Measurements from ENCODE around the gene MAGOH.
"Not testable (repeated sequence)": the region's sequence is repeated elsewhere in the genome, so short reads cannot be mapped to it uniquely, and the experiment has no call there.

Gene MAGOH

DNA sequence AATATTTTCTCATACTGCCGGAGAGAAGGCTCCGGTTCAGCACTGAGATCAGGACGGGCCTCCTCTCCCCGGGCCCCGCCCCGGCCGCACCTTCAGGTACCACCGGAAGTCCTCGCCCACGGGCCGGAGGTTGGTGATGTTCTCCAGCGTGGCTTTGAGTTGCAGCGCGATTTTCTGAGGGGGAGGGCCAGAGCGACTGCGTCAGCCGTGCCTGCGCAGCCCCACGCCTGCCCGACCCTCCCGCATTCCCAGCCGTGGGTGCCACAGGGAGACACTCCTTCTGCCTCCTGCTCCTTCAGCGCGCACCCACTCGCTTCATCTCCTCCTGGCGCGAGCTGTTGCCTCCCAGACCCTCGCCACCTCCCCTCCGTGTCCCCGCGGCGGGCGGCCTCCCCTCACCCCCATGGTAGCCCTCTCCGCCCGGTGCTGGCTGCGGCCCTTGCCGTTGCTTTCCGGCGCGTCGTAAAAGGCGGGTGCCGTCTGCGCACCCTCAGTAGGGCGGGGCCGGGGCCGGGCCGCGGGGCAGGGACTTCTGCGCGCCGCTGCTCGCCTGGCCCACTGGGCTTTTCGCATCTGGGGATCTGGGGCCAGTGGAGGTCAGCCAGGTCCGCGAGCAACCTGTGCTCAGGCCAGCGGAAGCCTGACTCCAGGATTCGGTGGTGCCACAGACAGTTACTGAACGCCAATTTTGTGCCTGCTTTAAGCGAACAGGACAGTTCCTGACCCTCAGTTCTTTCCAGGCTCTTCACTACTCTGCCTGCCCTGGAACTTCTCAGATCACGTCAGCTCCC, 18.0 kb downstream of the MAGOH start, which contains the start of gene CZIB:
Gene CZIB, minus strand, starts transcription at position 464 of the 791 bp plus-strand sequence. Its CDS starts 59 bp downstream, at position 405.
- DNase-seq (ENCODE audit: low read depth) = peak; percentile 80

DNA sequence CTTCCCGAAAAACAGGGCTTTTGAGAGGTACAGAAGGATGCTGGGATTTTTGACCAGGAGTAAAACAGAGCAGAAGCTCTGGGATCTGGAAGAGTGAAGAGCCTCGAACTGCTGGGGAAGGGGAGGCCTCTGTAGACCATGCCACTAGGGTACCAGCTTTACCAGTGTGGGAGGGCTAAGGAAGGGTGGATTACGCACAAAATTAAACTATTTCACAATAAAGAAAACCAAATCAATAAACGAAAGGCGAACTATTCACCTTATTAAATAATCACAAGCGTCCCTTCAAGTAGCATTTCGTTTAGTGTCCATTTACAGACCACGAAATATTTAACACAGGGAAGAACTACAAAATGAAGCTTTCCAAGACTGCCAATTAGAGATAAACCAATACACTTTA, 18.6 kb downstream of the MAGOH start:
- no peak for DNase-seq (ENCODE audit: low read depth)

DNA sequence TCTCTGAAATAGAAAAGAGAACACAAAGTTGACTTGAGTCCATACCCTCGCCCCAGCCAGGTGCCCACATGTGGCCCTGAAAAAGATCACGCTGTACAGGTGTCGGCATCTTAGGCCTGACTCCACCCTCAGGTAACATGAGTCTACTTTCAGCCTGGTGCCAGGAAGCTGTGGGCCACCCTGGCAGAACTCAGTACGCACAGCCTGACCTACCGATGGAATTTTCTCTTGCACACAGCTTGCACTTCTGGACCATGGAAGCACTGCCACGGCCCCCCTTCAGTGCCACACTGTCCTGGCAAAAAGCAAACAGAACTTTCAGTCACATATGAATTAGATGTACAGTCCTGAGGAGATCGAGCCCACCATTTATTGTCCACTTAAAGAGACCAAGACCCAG, 20.1 kb downstream of the MAGOH start:
- no peak for DNase-seq (ENCODE audit: low read depth)

- DNase-seq (ENCODE audit: low read depth) = no peak
Observed at GRCh38 chr1:53214376-53214940, 23.9 kb downstream of the MAGOH start.

GRCh38 chr1:53210954-53211353, 27.4 kb downstream of the MAGOH start:
- no peak for DNase-seq (ENCODE audit: low read depth)

DNA sequence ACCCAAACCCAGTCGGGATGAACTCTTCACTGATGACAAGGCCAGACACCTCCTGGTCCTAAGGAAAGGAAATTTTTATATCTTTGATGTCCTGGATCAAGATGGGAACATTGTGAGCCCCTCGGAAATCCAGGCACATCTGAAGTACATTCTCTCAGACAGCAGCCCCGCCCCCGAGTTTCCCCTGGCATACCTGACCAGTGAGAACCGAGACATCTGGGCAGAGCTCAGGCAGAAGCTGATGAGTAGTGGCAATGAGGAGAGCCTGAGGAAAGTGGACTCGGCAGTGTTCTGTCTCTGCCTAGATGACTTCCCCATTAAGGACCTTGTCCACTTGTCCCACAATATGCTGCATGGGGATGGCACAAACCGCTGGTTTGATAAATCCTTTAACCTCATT, 28.0 kb downstream of the MAGOH start:
- DNase-seq (ENCODE audit: low read depth) = no peak

DNA sequence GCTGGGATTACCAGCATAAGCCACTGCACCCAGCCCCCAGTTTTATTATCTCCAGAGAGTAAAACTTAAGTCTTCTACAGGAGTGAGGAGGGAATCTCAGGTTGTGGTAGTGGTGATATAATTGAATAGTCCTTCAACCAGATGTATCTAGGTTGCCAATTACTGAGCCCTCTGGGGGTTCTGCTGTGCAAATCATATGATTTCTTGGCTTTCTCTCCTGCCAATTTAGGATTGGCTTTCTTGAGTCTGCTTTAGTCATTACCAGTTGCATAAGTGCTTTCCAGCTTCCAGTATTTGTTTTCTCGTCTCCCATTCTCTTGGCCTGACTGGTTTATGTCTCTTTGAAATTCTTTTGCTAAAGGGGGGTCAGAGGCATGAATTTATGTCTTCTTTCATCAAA, 30.6 kb downstream of the MAGOH start:
- no peak for DNase-seq (ENCODE audit: low read depth)

GRCh38 chr1:53206735-53207379, 31.5 kb downstream of the MAGOH start:
- no peak for DNase-seq (ENCODE audit: low read depth)

DNA sequence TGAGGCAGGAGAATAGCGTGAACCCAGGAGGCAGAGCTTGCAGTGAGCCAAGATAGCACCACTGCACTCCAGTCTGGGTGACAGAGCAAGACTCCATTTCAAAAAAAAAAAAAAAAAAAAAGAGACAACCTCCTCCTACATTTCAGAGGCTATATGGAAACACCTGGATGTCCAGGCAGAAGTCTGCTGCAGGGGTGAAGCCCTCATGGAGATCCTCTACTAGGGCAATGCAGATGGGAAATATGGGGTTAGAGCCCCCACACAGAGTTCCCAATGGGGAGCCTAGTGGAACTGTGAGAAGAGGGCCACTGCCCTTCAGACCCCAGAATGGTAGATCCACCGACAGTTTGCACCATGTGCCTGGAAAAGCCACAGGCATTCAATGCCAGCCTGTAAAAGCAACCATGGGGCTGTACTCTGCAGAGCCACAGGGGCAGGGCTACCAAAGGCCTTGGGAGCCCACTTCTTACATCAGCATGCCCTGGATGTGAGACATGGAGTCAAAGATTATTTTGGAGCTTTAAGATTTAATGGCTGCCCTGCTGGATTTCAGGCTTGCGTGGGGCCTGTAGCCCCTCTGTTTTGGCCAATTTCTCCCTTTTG, 32.1 kb downstream of the MAGOH start:
- not testable (repeated sequence) for DNase-seq (ENCODE audit: low read depth)

GRCh38 chr1:53205496-53205895, 32.8 kb downstream of the MAGOH start:
- not testable (repeated sequence) for DNase-seq (ENCODE audit: low read depth)

- no peak for DNase-seq (ENCODE audit: low read depth)
Observed at GRCh38 chr1:53203466-53203865, 34.9 kb downstream of the MAGOH start.

DNA sequence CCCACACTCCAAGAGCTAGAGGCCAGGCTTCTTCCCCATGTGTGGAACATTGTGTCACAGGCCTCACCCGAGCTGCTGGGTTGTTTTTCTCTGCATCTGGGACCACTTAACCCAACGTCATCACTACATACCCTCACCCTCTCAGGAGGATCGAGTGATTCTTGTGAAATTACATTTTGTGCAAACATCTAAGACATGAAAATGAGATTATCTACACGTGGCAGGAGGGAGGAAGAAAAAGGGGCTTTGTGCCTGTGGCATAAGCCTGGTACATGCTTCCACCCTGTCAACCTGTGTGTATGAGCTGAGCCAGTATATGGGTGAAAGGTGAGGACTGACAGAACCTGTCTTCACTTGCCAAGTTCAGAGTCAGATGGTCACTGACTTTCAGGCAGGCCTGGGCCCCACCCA, 40.1 kb downstream of the MAGOH start:
- no peak for DNase-seq (ENCODE audit: low read depth)

DNA sequence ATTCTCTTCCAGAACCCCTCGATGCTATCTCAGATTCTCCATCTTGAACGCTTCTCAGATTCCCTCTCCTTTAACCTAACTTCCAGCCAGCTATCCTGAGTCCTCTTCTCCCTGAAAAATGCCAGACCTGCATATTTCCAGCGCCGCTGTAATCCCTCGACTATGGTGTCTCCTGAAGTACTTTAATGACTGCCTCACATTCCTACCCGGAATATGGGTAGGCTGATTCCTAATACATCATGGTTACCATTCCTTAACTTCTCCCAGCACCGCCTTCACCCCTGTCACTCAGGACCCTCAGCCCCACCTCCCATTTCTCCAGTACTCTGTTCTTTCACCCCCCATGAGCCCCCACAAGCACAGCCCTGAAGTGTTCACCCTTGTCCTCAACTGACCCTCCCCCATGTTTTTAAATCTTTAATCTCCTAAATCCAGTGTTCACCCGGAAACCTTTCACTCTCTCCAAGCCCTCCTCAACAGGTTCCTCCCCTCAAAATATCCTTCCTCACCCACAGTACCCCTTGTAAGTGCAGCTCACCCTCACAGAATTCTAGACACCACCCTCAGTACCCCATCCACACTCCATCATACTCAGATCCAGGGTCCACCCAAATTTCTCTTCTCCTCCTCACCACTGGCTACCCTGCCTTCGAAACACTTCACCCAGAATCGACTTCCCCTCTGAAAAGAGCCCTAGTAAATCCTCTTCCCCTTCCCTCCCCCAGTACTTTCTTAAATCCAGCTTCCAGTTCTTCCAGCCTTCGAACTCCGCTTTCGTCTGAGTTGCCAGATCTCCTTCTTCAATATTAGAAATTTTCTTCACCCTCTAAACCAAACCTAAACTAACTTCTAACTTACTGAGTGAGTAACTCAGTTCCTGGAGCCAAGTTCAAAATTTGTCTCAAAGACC, 40.8 kb downstream of the MAGOH start:
- no peak for DNase-seq (ENCODE audit: low read depth)

GRCh38 chr1:53196485-53197290, 41.6 kb downstream of the MAGOH start, which contains the start of gene CPT2:
Gene CPT2 (plus strand): TSS chr1:53196824. CDS start chr1:53196944, 120 bp downstream.
- DNase-seq (ENCODE audit: low read depth) = peak; percentile 85

DNA sequence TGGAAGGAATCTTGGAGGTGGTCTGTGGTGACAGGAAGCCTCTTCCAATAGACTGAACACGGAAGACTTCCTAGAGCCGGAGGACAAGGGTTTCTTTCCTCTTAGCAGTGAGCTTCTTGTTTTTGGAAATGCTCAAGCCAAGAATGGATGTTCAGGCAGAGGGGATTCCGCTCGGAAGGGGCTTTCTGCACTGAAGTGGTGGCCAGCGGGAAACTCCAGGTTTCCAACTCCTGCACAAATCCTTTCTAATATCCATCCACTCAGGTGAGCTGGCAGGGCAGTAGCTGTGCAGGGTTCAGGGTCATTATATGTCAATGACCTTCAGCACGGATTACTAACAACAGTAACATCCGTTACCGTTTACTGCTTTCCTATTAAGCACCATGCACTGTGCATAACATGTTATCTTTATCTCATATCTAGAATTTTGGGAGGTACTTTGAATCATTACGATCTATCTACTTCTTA, 42.3 kb downstream of the MAGOH start:
- DNase-seq (ENCODE audit: low read depth) = no peak

- no peak for DNase-seq (ENCODE audit: low read depth)
Observed at GRCh38 chr1:53195246-53196016, 42.9 kb downstream of the MAGOH start.

DNA sequence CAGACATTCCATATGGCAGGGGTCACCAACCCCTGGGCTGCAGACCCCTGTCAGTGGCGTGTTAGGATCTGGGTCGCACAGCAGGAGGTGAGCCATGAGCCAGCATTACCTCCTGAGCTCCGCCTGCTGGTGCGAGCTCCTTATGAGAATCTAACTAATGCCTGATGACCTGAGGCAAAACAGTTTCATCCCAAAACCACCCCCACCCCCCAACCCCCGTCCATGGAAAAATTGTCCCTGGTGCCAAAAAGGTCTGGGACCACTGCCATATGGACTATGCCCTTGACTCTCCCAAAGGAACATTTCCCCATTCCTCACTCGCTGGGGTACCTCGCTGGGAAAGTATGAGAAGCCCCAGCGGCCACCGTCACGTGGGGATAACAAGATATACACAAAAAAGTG, 48.1 kb downstream of the MAGOH start:
- no peak for DNase-seq (ENCODE audit: low read depth)

- no peak for DNase-seq (ENCODE audit: low read depth)
Observed at GRCh38 chr1:53189061-53189460, 49.3 kb downstream of the MAGOH start.

- DNase-seq (ENCODE audit: low read depth) = no peak
Observed at GRCh38 chr1:53188099-53188498, 50.2 kb downstream of the MAGOH start.

- DNase-seq (ENCODE audit: low read depth) = no peak
Observed at GRCh38 chr1:53187401-53187800, 50.9 kb downstream of the MAGOH start.
